Keratinocyte (primary cell): Measurements from ENCODE around the gene CYP4F3.

Experiments
- EZH2 ChIP-seq: IDR thresholded peaks from one replicate; pipeline ENCODE4 v1.6.1; 2012; ENCODE audit warnings: inconsistent platforms, mild to moderate bottlenecking, low read length, moderate library complexity
- TF ChIP-seq, protein P1 (sequence below), 3 experiments: IDR thresholded peaks in 1 of 3; conservative IDR thresholded peaks in 1 of 3; optimal IDR thresholded peaks in 1 of 3; 2 replicates in 2 of 3; 3 replicates in 1 of 3; pipeline versions ENCODE3 to v1.5.1; 2011; ENCODE audit warnings: low read length in 3 of 3, mild to moderate bottlenecking in 3 of 3, moderate library complexity in 2 of 3, control low read depth in 1 of 3, inconsistent platforms in 1 of 3; ENCODE audit not compliant: insufficient read depth in 2 of 3; ENCODE audit errors: extremely low read depth in 1 of 3

- TF ChIP-seq, protein P1, sequence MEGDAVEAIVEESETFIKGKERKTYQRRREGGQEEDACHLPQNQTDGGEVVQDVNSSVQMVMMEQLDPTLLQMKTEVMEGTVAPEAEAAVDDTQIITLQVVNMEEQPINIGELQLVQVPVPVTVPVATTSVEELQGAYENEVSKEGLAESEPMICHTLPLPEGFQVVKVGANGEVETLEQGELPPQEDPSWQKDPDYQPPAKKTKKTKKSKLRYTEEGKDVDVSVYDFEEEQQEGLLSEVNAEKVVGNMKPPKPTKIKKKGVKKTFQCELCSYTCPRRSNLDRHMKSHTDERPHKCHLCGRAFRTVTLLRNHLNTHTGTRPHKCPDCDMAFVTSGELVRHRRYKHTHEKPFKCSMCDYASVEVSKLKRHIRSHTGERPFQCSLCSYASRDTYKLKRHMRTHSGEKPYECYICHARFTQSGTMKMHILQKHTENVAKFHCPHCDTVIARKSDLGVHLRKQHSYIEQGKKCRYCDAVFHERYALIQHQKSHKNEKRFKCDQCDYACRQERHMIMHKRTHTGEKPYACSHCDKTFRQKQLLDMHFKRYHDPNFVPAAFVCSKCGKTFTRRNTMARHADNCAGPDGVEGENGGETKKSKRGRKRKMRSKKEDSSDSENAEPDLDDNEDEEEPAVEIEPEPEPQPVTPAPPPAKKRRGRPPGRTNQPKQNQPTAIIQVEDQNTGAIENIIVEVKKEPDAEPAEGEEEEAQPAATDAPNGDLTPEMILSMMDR (optimal IDR thresholded peaks at IDR 0.05 in 1 of 3, IDR thresholded peaks at IDR 0.05 in 1 of 3, conservative IDR thresholded peaks at IDR 0.05 in 1 of 3; ENCODE audit: extremely low read depth in 1 of 3, insufficient read depth in 2 of 3, low read length in 3 of 3) = no peak
- TF ChIP-seq EZH2 = no peak
Measured at GRCh38 chr19:15679089-15679488, 38.4 kb downstream of the CYP4F3 start.
